ENCODE data around the gene OLFM1. TPM values are rescaled to one million over a fixed set of nuclear protein-coding genes. Genes with fewer than 3 reads are reported as not detected.

The OLFM1 gene
- total and polyA plus RNA-seq, 2 experiments from 2014 or later = 2.4 to 3.8 TPM

- no peaks in the 10 kb centered on the region for H3K36me3 ChIP-seq
- no peak overlapping the region for H3K27ac ChIP-seq
- no peak for TF ChIP-seq CTCF (IDR thresholded peaks at IDR 0.05; ENCODE audit: low read depth, low read length)
- no peaks in the 10 kb centered on the region for H3K9me3 ChIP-seq (ENCODE audit: low read depth)
- no peak overlapping the region for H3K4me3 ChIP-seq
- no peak for DNase-seq (ENCODE audit: low read depth in 1 of 2, low spot score in 1 of 2)
- no peaks in the 10 kb centered on the region for H3K27me3 ChIP-seq
- H3K4me1 ChIP-seq (ENCODE audit: low read depth) = no peaks in the 10 kb centered on the region
Measured at GRCh38 chr9:135095470-135096407, 8.3 kb downstream of the OLFM1 start.

- Histone ChIP-seq H3K36me3 (no peaks in the 10 kb centered on the region), H3K27ac (no peak overlapping the region), H3K4me3 (no peak overlapping the region), H3K27me3 (no peaks in the 10 kb centered on the region), H3K9me3 (ENCODE audit: low read depth) (no peaks in the 10 kb centered on the region), H3K4me1 (ENCODE audit: low read depth) (no peaks in the 10 kb centered on the region)
- no peak for TF ChIP-seq CTCF (IDR thresholded peaks at IDR 0.05; ENCODE audit: low read depth, low read length)
- DNase-seq (ENCODE audit: low read depth in 1 of 2, low spot score in 1 of 2) = no peak
Measured at GRCh38 chr9:135096408-135096895, 9.0 kb downstream of the OLFM1 start.

DNA sequence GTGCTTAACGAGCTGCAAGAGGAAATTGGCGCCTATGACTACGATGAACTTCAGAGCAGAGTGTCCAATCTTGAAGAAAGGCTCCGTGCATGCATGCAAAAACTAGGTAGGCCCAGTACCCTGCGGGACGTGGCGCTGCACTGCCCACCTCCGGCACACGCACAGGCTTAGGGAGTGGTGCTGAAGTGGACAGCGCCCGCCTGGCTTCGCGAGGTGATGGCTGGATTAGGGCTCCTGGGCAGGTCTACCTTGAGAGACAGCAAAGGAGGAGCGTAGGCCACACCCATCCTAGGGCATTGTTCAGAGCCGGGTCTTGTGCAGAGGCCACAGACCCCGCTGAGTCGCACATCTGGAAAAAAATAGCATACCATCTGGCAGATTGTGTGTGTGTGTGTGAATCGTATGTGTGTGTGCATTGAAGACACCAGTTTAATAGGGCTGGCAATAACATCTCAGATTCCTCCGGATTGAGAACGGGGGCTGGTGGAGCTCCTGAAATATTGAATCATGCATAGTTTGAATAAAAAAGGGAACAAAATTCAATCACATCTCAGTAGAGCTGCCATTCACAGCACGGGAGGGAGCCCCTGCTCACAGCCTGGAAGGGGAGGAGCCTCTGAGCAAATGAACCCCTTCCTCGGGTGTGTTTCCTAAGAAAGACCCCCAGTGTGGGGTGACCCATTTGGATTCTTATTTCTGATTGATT, 11.1 kb downstream of the OLFM1 start:
- Histone ChIP-seq H3K9me3 (ENCODE audit: low read depth) (no peaks in the 10 kb centered on the region), H3K4me3 (no peak overlapping the region), H3K4me1 (ENCODE audit: low read depth) (no peaks in the 10 kb centered on the region), H3K27ac (no peak overlapping the region), H3K27me3 (no peaks in the 10 kb centered on the region), H3K36me3 (no peaks in the 10 kb centered on the region)
- peak; percentile 30 to 85 for DNase-seq (ENCODE audit: low read depth in 1 of 2, low spot score in 1 of 2)
- TF ChIP-seq CTCF (IDR thresholded peaks at IDR 0.05; ENCODE audit: low read depth, low read length) = no peak

- DNase-seq (ENCODE audit: low read depth in 1 of 2, low spot score in 1 of 2) = no peak
- H3K27me3 ChIP-seq = no peaks in the 10 kb centered on the region
- H3K9me3 ChIP-seq (ENCODE audit: low read depth) = no peaks in the 10 kb centered on the region
- H3K27ac ChIP-seq = no peak overlapping the region
- no peaks in the 10 kb centered on the region for H3K36me3 ChIP-seq
- H3K4me1 ChIP-seq (ENCODE audit: low read depth) = no peaks in the 10 kb centered on the region
- no peak overlapping the region for H3K4me3 ChIP-seq
- TF ChIP-seq CTCF (IDR thresholded peaks at IDR 0.05; ENCODE audit: low read depth, low read length) = no peak
Measured at GRCh38 chr9:135099574-135099973, 12.1 kb downstream of the OLFM1 start.

DNA sequence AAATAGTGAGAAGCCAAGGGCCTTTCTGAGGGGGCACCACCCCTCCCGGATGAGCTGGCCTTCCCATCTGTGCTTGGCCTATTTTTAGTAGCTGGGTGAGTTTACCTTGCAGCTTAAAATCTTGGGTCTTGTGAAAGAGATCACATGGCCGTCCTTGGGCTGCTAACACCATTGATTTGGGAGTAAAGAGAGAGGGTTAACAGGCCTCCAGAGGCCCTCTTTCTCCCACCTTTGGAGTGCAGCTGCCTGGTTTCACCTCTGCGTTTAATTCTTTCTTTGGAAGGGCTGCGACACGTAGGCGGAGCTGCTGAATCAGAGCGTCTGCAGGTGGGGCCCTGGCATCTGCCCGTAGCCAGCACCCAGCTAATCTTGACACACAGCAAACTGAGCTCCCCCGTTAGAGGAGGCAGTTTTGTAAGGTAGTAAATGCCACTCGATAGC, 12.8 kb downstream of the OLFM1 start:
- no peak for DNase-seq (ENCODE audit: low read depth in 1 of 2, low spot score in 1 of 2)
- Histone ChIP-seq H3K9me3 (ENCODE audit: low read depth) (no peaks in the 10 kb centered on the region), H3K4me3 (no peak overlapping the region), H3K4me1 (ENCODE audit: low read depth) (no peaks in the 10 kb centered on the region), H3K27me3 (no peaks in the 10 kb centered on the region), H3K36me3 (no peaks in the 10 kb centered on the region), H3K27ac (no peak overlapping the region)
- TF ChIP-seq CTCF (IDR thresholded peaks at IDR 0.05; ENCODE audit: low read depth, low read length) = no peak

All from cardiac muscle cell (in vitro differentiated cells and primary cell).